Mesothelial cell of epicardium (in vitro differentiated cells): ENCODE measurements around the gene CREBRF. TPM values are rescaled to one million over a fixed set of nuclear protein-coding genes. Genes with fewer than 3 reads are reported as not detected.

Source experiments
- DNase-seq, 2 experiments: peaks; one replicate each; pipeline ENCODE4 v3.0.0; 2021; ENCODE audit warnings: low spot score in 2 of 2; ENCODE audit not compliant: unreplicated experiment in 2 of 2
- H3K27ac Mint-ChIP-seq: 2 replicates; pipeline ENCODE4 v1.8.0; 2021; ENCODE audit warnings: mixed read lengths
- H3K27me3 Mint-ChIP-seq: 2 replicates; pipeline ENCODE4 v1.8.0; 2021; ENCODE audit warnings: low read depth, mixed read lengths
- H3K36me3 Mint-ChIP-seq: 2 replicates; pipeline ENCODE4 v1.8.0; 2021; ENCODE audit warnings: mixed read lengths
- H3K4me1 Mint-ChIP-seq: 2 replicates; pipeline ENCODE4 v1.8.0; 2021; ENCODE audit warnings: mixed read lengths
- H3K4me3 Mint-ChIP-seq: 2 replicates; pipeline ENCODE4 v1.8.0; 2021; ENCODE audit warnings: mild to moderate bottlenecking, moderate library complexity, mixed read lengths
- H3K9me3 Mint-ChIP-seq: 2 replicates; pipeline ENCODE4 v1.8.0; 2021; ENCODE audit warnings: mixed read lengths
- total RNA-seq: library from RNA; stranded (reverse); gene quantifications from 3 replicates; pipeline ENCODE4 v1.2.1, GENCODE V29; 2021
- TF ChIP-seq, protein P1 (sequence below): fragments of 200-600 bp; sonication (generic); IDR thresholded peaks from one replicate; pipeline ENCODE4 v1.5.0; 2021; ENCODE audit warnings: antibody characterized with exemption; ENCODE audit not compliant: unreplicated experiment

The CREBRF gene, protein sequence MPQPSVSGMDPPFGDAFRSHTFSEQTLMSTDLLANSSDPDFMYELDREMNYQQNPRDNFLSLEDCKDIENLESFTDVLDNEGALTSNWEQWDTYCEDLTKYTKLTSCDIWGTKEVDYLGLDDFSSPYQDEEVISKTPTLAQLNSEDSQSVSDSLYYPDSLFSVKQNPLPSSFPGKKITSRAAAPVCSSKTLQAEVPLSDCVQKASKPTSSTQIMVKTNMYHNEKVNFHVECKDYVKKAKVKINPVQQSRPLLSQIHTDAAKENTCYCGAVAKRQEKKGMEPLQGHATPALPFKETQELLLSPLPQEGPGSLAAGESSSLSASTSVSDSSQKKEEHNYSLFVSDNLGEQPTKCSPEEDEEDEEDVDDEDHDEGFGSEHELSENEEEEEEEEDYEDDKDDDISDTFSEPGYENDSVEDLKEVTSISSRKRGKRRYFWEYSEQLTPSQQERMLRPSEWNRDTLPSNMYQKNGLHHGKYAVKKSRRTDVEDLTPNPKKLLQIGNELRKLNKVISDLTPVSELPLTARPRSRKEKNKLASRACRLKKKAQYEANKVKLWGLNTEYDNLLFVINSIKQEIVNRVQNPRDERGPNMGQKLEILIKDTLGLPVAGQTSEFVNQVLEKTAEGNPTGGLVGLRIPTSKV
- 17.8 to 20.3 TPM (median 19.1 TPM) in 3 replicates for total RNA-seq

DNA sequence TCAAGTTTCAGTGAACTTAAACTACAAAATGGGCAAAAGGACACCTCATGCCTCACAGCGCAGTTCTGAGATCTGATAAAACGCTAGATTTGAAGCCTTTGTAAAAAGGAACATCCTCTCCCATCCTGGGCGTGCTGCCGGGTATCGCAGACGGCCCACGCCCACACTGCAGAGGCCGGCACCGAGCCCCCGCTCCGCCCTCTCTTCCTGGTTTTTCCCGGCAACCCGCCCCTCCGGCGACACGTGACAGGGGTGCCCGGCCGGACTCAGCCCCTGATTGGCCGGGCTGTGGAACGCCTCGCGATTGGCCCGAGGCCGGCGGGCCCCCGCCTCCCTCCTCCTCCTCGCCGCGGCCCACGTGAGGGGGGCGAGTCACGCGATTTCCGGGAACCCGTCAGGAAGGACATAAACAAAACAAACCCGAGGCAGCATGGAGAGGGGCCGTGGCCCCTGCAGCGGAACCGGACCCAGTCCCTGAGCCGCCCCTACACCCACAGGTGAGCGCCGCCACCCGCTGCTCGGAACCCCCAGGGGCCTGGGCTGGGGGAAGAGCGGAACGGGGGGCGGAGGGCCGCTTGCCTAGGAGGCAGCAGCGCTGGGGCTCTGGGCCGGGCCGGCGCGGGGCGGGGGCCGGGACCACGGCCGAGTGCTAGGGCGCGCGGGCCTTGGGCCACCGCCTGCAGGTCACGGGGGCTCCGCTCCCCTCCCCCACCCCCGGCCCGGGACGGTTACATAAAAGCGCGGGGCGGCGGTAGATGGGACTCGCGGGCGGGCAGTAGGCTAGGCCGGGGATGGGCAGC is at the start of gene CREBRF:
Gene CREBRF, plus strand, starts transcription at position 370 of the 800 bp plus-strand sequence. CDS start 24,424 bp downstream, outside the sequence.
- peaks cover 20% of the 10 kb centered on the region for H3K4me1 Mint-ChIP-seq
- H3K4me3 Mint-ChIP-seq = peak within 1 kb of the TSS; percentile 94
- no peaks in the 10 kb centered on the region for H3K27me3 Mint-ChIP-seq
- TF ChIP-seq, protein P1, sequence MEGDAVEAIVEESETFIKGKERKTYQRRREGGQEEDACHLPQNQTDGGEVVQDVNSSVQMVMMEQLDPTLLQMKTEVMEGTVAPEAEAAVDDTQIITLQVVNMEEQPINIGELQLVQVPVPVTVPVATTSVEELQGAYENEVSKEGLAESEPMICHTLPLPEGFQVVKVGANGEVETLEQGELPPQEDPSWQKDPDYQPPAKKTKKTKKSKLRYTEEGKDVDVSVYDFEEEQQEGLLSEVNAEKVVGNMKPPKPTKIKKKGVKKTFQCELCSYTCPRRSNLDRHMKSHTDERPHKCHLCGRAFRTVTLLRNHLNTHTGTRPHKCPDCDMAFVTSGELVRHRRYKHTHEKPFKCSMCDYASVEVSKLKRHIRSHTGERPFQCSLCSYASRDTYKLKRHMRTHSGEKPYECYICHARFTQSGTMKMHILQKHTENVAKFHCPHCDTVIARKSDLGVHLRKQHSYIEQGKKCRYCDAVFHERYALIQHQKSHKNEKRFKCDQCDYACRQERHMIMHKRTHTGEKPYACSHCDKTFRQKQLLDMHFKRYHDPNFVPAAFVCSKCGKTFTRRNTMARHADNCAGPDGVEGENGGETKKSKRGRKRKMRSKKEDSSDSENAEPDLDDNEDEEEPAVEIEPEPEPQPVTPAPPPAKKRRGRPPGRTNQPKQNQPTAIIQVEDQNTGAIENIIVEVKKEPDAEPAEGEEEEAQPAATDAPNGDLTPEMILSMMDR = no peak
- no peaks in the 10 kb centered on the region for H3K9me3 Mint-ChIP-seq
- H3K27ac Mint-ChIP-seq = peak within 1 kb of the TSS; percentile 99
- DNase-seq = peak; percentile 97 to 98
- no peaks in the 10 kb centered on the region for H3K36me3 Mint-ChIP-seq

DNA sequence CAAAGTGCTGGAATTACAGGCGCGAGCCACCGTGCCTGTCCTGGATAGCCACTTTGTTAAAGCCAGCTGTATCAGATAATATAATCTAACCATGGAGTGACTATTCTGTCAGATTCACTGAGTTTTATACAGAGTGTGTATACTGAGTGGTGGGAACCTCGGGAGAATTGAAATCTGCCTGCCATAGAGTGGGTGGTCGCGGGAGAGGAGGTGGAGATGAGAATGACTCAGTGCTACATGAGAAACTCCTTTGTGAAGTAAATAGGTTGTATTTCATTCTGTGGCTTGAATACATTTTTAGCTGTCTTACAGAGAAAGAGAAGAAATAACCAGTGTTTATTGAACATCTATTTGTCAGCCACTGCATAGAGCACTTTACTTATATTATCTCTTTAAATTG is 46.1 kb upstream of the CREBRF start:
- no peaks in the 10 kb centered on the region for H3K9me3 Mint-ChIP-seq
- no peaks in the 10 kb centered on the region for H3K4me1 Mint-ChIP-seq
- H3K27ac Mint-ChIP-seq = peak overlapping the region; percentile 1
- H3K36me3 Mint-ChIP-seq = no peaks in the 10 kb centered on the region
- no peak for DNase-seq
- H3K27me3 Mint-ChIP-seq = no peaks in the 10 kb centered on the region
- TF ChIP-seq, protein P1 = no peak
- H3K4me3 Mint-ChIP-seq = no peak overlapping the region

DNA sequence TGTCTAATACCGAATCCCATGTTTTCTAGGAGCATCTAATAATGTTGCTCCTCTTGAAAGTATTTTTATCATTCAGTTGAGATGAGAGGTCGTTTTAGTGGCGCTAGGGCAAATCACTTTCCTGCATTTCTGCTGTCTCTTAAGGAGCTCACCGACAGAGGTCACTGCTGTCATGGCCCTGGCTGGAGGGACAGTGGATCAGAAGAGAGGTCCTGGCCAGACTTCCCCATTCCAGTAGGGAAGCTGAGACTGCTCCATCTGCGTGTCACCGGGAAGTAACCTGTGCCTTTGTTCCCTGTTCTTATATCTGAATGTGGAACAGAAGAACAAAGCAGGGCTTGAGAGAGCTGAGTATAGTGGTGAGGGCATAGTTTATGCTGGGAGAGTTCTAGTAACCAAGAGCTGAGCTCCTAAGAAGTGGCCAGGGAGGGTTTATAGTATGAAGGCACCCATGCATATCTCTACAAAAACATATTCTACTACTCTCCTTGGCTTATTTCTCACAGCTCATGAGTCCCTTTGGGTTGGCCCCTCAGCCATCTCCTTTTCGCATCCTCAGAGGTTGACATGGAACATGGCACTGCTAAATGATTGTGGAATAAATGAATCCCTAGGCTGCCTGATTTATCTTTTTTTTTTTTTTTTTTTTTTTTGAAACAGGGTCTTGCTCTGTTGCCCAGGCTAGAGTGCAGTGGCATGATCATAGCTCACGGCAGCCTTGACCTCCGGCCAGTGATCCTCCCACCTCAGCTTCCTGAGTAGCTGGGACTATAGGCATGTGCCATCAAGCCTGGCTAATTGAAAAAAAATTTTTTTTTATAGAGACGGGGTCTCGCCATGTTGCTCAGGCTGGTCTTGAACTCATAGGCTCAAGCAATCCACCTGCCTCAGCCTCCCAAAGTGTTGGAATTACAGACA is 45.3 kb upstream of the CREBRF start:
- H3K27ac Mint-ChIP-seq = peak overlapping the region; percentile 48
- DNase-seq = no peak

DNA sequence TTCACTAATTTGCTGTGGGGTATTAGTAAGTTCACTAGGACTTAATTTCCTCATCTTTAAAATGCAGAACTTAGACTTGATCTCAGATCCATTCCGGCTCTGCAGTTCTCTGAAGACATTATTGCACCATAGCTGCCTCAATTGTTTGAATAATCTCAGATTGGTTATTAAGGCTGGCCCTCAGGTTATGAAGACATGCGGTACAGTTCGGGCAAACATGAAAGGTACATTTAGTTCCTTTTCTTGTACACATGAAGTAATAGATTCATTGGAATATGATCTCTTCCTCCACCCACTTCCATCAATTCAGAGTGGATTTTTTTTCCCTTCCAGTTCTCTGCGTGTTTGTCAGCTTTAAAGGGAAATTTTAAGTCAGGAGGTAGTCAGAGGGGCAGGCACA is 44.6 kb upstream of the CREBRF start:
- TF ChIP-seq, protein P1 = no peak
- H3K36me3 Mint-ChIP-seq = peaks cover under 1% of the 10 kb centered on the region
- no peak for DNase-seq
- no peak overlapping the region for H3K4me3 Mint-ChIP-seq
- peak overlapping the region; percentile 37 for H3K27ac Mint-ChIP-seq
- no peaks in the 10 kb centered on the region for H3K27me3 Mint-ChIP-seq
- no peaks in the 10 kb centered on the region for H3K9me3 Mint-ChIP-seq
- peaks cover 5% of the 10 kb centered on the region for H3K4me1 Mint-ChIP-seq

More for the DNA sequence above, 45.3 kb upstream of the CREBRF start:
- H3K9me3 Mint-ChIP-seq = no peaks in the 10 kb centered on the region
- H3K36me3 Mint-ChIP-seq = no peaks in the 10 kb centered on the region
- H3K27me3 Mint-ChIP-seq = no peaks in the 10 kb centered on the region
- no peaks in the 10 kb centered on the region for H3K4me1 Mint-ChIP-seq
- no peak overlapping the region for H3K4me3 Mint-ChIP-seq
- TF ChIP-seq, protein P1 = no peak

DNA sequence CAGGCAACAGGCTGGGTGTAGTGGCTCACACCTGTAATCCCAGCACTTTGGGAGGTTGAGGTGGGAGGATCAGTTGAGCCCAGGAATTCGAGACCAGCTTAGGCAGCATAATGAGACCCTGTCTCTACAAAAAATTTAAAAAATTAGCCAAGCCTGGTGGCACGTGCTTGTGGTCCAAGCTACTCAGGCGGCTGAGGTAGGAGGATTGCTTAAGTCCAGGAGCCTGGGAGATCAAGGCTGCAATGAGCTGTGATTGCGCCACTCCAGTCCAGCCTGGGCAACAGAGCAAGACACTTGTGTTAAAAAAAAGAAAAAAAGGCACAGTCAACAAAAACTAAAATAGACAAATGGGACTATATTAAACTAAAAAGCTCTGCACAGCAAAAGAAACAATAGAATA is 43.3 kb upstream of the CREBRF start:
- Mint-ChIP-seq H3K36me3 (peaks cover 6% of the 10 kb centered on the region), H3K4me1 (peaks cover 6% of the 10 kb centered on the region)

More for the DNA sequence above, 43.3 kb upstream of the CREBRF start:
- H3K9me3 Mint-ChIP-seq = no peaks in the 10 kb centered on the region
- H3K27ac Mint-ChIP-seq = no peak overlapping the region
- TF ChIP-seq, protein P1 = no peak
- no peaks in the 10 kb centered on the region for H3K27me3 Mint-ChIP-seq
- no peak overlapping the region for H3K4me3 Mint-ChIP-seq
- DNase-seq = no peak
